CD4-positive, alpha-beta memory T cell (primary cell): ENCODE measurements around the gene UBE2S. TPM values are rescaled to one million over a fixed set of nuclear protein-coding genes. Genes with fewer than 3 reads are reported as not detected.
A peak's percentile ranks its signal among the peaks of the same experiment; 100 is the strongest.

Source experiments
- CTCF ChIA-PET: fragments of 350-600 bp; sonication (Branson Sonifier 250); formaldehyde crosslinking; loops from one replicate; lab custom pipeline; 2021; ENCODE audit warnings: inconsistent platforms; ENCODE audit not compliant: partially characterized antibody; lab: Charles Lee
- POLR2A ChIA-PET: fragments of 350-600 bp; sonication (Branson Sonifier 250); formaldehyde crosslinking; loops from one replicate; lab custom pipeline; 2021; ENCODE audit not compliant: partially characterized antibody; lab: Charles Lee
- DNase-seq, 5 donors: peaks; one replicate each; pipeline versions ENCODE4 v3.0.0 to v3.0.0-alpha.2; 2020 to 2022; ENCODE audit warnings: mixed read lengths in 1 of 5
- H3K27ac ChIP-seq: one replicate; pipeline ENCODE4 v1.7.0; 2013; ENCODE audit warnings: low read depth, low read length
- H3K27me3 ChIP-seq: 2 replicates; pipeline ENCODE4 v1.7.0; 2013; ENCODE audit warnings: mild to moderate bottlenecking, low read length, moderate library complexity; ENCODE audit not compliant: insufficient read depth
- H3K36me3 ChIP-seq: 2 replicates; pipeline ENCODE4 v1.7.0; 2013; ENCODE audit warnings: mild to moderate bottlenecking, low read length, moderate library complexity; ENCODE audit not compliant: insufficient read depth
- H3K4me1 ChIP-seq: 2 replicates; pipeline ENCODE4 v1.7.0; 2013; ENCODE audit warnings: mild to moderate bottlenecking, low read length, moderate library complexity; ENCODE audit not compliant: insufficient read depth
- H3K4me3 ChIP-seq, 2 donors: one replicate each; pipeline ENCODE4 v1.7.0; 2013; ENCODE audit warnings: low read length in 2 of 2, mild to moderate bottlenecking in 1 of 2
- H3K9me3 ChIP-seq, 2 donors: one replicate each; pipeline ENCODE4 v1.7.0; 2013; ENCODE audit warnings: low read length in 2 of 2, control low read depth in 1 of 2; ENCODE audit not compliant: control insufficient read depth in 1 of 2
- H3K27ac Mint-ChIP-seq, 7 donors: one replicate each; pipeline ENCODE4 v1.8.0; 2020 to 2021; ENCODE audit warnings: mixed read lengths in 7 of 7, mild to moderate bottlenecking in 6 of 7, inconsistent platforms in 3 of 7, moderate library complexity in 3 of 7
- H3K27me3 Mint-ChIP-seq, 2 donors: one replicate each; pipeline ENCODE4 v1.8.0; 2020 to 2021; ENCODE audit warnings: mixed read lengths in 2 of 2
- H3K36me3 Mint-ChIP-seq, 2 donors: one replicate each; pipeline ENCODE4 v1.8.0; 2020 to 2021; ENCODE audit warnings: mixed read lengths in 2 of 2, inconsistent platforms in 1 of 2, mild to moderate bottlenecking in 1 of 2
- H3K4me1 Mint-ChIP-seq, 4 donors: one replicate each; pipeline ENCODE4 v1.8.0; 2020 to 2021; ENCODE audit warnings: mixed read lengths in 4 of 4, mild to moderate bottlenecking in 1 of 4
- H3K4me3 Mint-ChIP-seq, 8 donors: one replicate each; pipeline ENCODE4 v1.8.0; 2020 to 2021; ENCODE audit warnings: mixed read lengths in 8 of 8, mild to moderate bottlenecking in 7 of 8, moderate library complexity in 6 of 8, inconsistent platforms in 3 of 8
- H3K9me3 Mint-ChIP-seq, 8 donors: one replicate each; pipeline ENCODE4 v1.8.0; 2020 to 2021; ENCODE audit warnings: mixed read lengths in 8 of 8, mild to moderate bottlenecking in 5 of 8, inconsistent platforms in 3 of 8, moderate library complexity in 1 of 8
- intact Hi-C: fragments of 100-400 bp; cut with micrococcal nuclease; formaldehyde crosslinking; loops from one replicate; pipeline ENCODE4 v1.15.1; 2023
- polyA plus RNA-seq, 2 donors: library from polyadenylated mRNA; unstranded; fragments of 300-500 nt; fragmentation: Illumina TruSeq; gene quantifications; one replicate each; pipeline ENCODE4 v1.2.3, GENCODE V29; 2021
- total RNA-seq, 2 experiments: library from RNA; stranded (reverse); gene quantifications; one replicate each; pipeline ENCODE4 v1.2.3, GENCODE V29; 2021

The UBE2S gene
- total and polyA plus RNA-seq, 4 experiments from 2014 or later: 18.0 to 25.4 (median 22.9) TPM

- peaks cover 10% of the 10 kb centered on the region for H3K27me3 ChIP-seq
- POLR2A ChIA-PET: no interaction called here
- no peak overlapping the region for H3K4me3 ChIP-seq
- H3K4me3 Mint-ChIP-seq: no peak overlapping the region
- CTCF ChIA-PET: no interaction called here
- H3K4me1 Mint-ChIP-seq: peaks cover 2 to 5% (median 3%) of the 10 kb centered on the region in 4 donors
- no peak overlapping the region for H3K27ac ChIP-seq
- H3K27ac Mint-ChIP-seq: peak overlapping the region in 1 of 7 donors; percentile 29
- no peak for DNase-seq
- no peaks in the 10 kb centered on the region for H3K9me3 ChIP-seq
- H3K36me3 Mint-ChIP-seq: no peaks in the 10 kb centered on the region
- H3K9me3 Mint-ChIP-seq: no peaks in the 10 kb centered on the region
- peaks cover 7% of the 10 kb centered on the region for H3K4me1 ChIP-seq
- intact Hi-C loops: no loop called here
- peaks cover 7 to 16% of the 10 kb centered on the region in 2 donors for H3K27me3 Mint-ChIP-seq
- H3K36me3 ChIP-seq: no peaks in the 10 kb centered on the region
Observed at GRCh38 chr19:55365245-55365644, 42.3 kb downstream of the UBE2S start.

GRCh38 chr19:55362990-55363716, 44.4 kb downstream of the UBE2S start, which contains the start of gene GARIN5B:
Gene GARIN5B (minus strand): TSS chr19:55363260. CDS start chr19:55363066, 194 bp downstream.
- DNase-seq: no peak
- Mint-ChIP-seq H3K27ac (no peak within 1 kb of the TSS), H3K27me3 (peaks cover 5 to 10% of the 10 kb centered on the region in 2 donors), H3K36me3 (no peaks in the 10 kb centered on the region), H3K4me1 (no peaks in the 10 kb centered on the region), H3K9me3 (no peaks in the 10 kb centered on the region), H3K4me3 (no peak within 1 kb of the TSS)
- H3K27ac ChIP-seq: no peak within 1 kb of the TSS
- ChIA-PET POLR2A (no interaction called here), CTCF (interaction anchor here (0.6 kb wide), 1 partner anchor 152 kb away, joined by 3 read pairs; no protein-coding TSS in a partner anchor)
- intact Hi-C loops: no loop called here
- no peaks in the 10 kb centered on the region for H3K9me3 ChIP-seq
- H3K4me1 ChIP-seq: no peaks in the 10 kb centered on the region
- no peak within 1 kb of the TSS for H3K4me3 ChIP-seq
- H3K36me3 ChIP-seq: no peaks in the 10 kb centered on the region
- no peaks in the 10 kb centered on the region for H3K27me3 ChIP-seq

GRCh38 chr19:55362174-55362989, 45.2 kb downstream of the UBE2S start:
- H3K4me3 Mint-ChIP-seq: no peak overlapping the region
- no peaks in the 10 kb centered on the region for H3K36me3 Mint-ChIP-seq
- peaks cover under 1% of the 10 kb centered on the region for H3K27me3 ChIP-seq
- no peak overlapping the region for H3K4me3 ChIP-seq
- H3K4me1 ChIP-seq: no peaks in the 10 kb centered on the region
- no peak overlapping the region for H3K27ac Mint-ChIP-seq
- no peaks in the 10 kb centered on the region for H3K4me1 Mint-ChIP-seq
- DNase-seq: no peak
- H3K27ac ChIP-seq: no peak overlapping the region
- no peaks in the 10 kb centered on the region for H3K9me3 ChIP-seq
- H3K27me3 Mint-ChIP-seq: peaks cover 4 to 10% of the 10 kb centered on the region in 2 donors
- intact Hi-C loops: no loop called here
- CTCF ChIA-PET: no interaction called here
- POLR2A ChIA-PET: no interaction called here
- no peaks in the 10 kb centered on the region for H3K9me3 Mint-ChIP-seq
- H3K36me3 ChIP-seq: no peaks in the 10 kb centered on the region

- Mint-ChIP-seq H3K9me3 (no peaks in the 10 kb centered on the region), H3K27ac (no peak overlapping the region), H3K27me3 (peaks cover 6 to 8% of the 10 kb centered on the region in 2 donors), H3K4me1 (no peaks in the 10 kb centered on the region), H3K36me3 (no peaks in the 10 kb centered on the region), H3K4me3 (no peak overlapping the region)
- no peaks in the 10 kb centered on the region for H3K36me3 ChIP-seq
- H3K9me3 ChIP-seq: no peaks in the 10 kb centered on the region
- ChIA-PET CTCF (no interaction called here), POLR2A (no interaction called here)
- no peak for DNase-seq
- H3K4me1 ChIP-seq: no peaks in the 10 kb centered on the region
- no peak overlapping the region for H3K27ac ChIP-seq
- H3K4me3 ChIP-seq: no peak overlapping the region
- intact Hi-C loops: no loop called here
- peaks cover 3% of the 10 kb centered on the region for H3K27me3 ChIP-seq
Observed at GRCh38 chr19:55360902-55361301, 46.7 kb downstream of the UBE2S start.

GRCh38 chr19:55358943-55359908, 48.4 kb downstream of the UBE2S start:
- H3K4me3 Mint-ChIP-seq: no peak overlapping the region
- no peaks in the 10 kb centered on the region for H3K36me3 ChIP-seq
- H3K4me3 ChIP-seq: no peak overlapping the region
- no peaks in the 10 kb centered on the region for H3K9me3 ChIP-seq
- H3K27ac Mint-ChIP-seq: no peak overlapping the region
- peaks cover 3% of the 10 kb centered on the region for H3K27me3 ChIP-seq
- intact Hi-C loops: no loop called here
- no peaks in the 10 kb centered on the region for H3K9me3 Mint-ChIP-seq
- POLR2A ChIA-PET: no interaction called here
- DNase-seq: no peak
- peaks cover 6 to 13% of the 10 kb centered on the region in 2 donors for H3K27me3 Mint-ChIP-seq
- no peaks in the 10 kb centered on the region for H3K36me3 Mint-ChIP-seq
- H3K4me1 Mint-ChIP-seq: peaks cover 0 to 1% (median 0%) of the 10 kb centered on the region in 4 donors
- peaks cover 6% of the 10 kb centered on the region for H3K4me1 ChIP-seq
- H3K27ac ChIP-seq: no peak overlapping the region
- CTCF ChIA-PET: no interaction called here

- no peak for DNase-seq
- Histone ChIP-seq H3K36me3 (no peaks in the 10 kb centered on the region), H3K27me3 (peaks cover 6% of the 10 kb centered on the region), H3K4me1 (peaks cover 10% of the 10 kb centered on the region), H3K27ac (no peak overlapping the region), H3K4me3 (no peak overlapping the region), H3K9me3 (no peaks in the 10 kb centered on the region)
- Mint-ChIP-seq H3K9me3 (no peaks in the 10 kb centered on the region), H3K4me1 (peaks cover under 1 to 9% (median 3%) of the 10 kb centered on the region in 4 donors), H3K27me3 (peaks cover 9 to 17% of the 10 kb centered on the region in 2 donors), H3K27ac (no peak overlapping the region), H3K36me3 (no peaks in the 10 kb centered on the region), H3K4me3 (no peak overlapping the region)
- ChIA-PET CTCF (no interaction called here), POLR2A (no interaction called here)
- intact Hi-C loops: no loop called here
Observed at GRCh38 chr19:55358493-55358892, 49.1 kb downstream of the UBE2S start.
